HL-60 (cell line): ENCODE data around the gene AQP2.

Experiments
- DNase-seq, 2 experiments: peaks; one replicate each; pipeline ENCODE4 v3.0.0-alpha.2; 2010 to 2020; ENCODE audit warnings: low read depth in 1 of 2, low spot score in 1 of 2
- H3K27ac ChIP-seq: fragments of 250-450 bp; sonication (Bioruptor Pico); replicated peaks from 2 replicates; pipeline ENCODE4 v1.5.1; 2020; ENCODE audit warnings: mild to moderate bottlenecking, moderate library complexity
- H3K27me3 ChIP-seq: fragments of 250-450 bp; sonication (Bioruptor Pico); 2 replicates; pipeline ENCODE4 v1.5.1; 2021; ENCODE audit warnings: mild to moderate bottlenecking, moderate library complexity; ENCODE audit not compliant: insufficient read depth, poor library complexity, severe bottlenecking
- H3K4me3 ChIP-seq: replicated peaks from 2 replicates; pipeline ENCODE4 v1.5.1; 2011; ENCODE audit warnings: mild to moderate bottlenecking, control low read depth, low read length; ENCODE audit not compliant: insufficient read depth
- CTCF ChIP-seq: IDR thresholded peaks from one replicate; pipeline ENCODE4 v1.5.1; 2011; ENCODE audit warnings: low read length, control low read depth, inconsistent platforms; ENCODE audit not compliant: insufficient read depth
- GABPA ChIP-seq: IDR thresholded peaks from 2 replicates; pipeline ENCODE4 v1.6.1; 2012; ENCODE audit warnings: low read depth
- POLR2AphosphoS5 ChIP-seq: IDR thresholded peaks from 2 replicates; pipeline ENCODE4 v1.6.1; 2012; ENCODE audit warnings: low read depth
- REST ChIP-seq: IDR thresholded peaks from 2 replicates; pipeline ENCODE4 v1.6.1; 2012; ENCODE audit warnings: low read depth; ENCODE audit not compliant: insufficient replicate concordance
- SPI1 ChIP-seq: IDR thresholded peaks from 2 replicates; pipeline ENCODE4 v1.6.1; 2012; ENCODE audit warnings: low read depth, mild to moderate bottlenecking, borderline replicate concordance

Gene AQP2

GRCh38 chr12:49957570-49957967 is 7.0 kb downstream of the AQP2 start:
- TF ChIP-seq POLR2AphosphoS5, result no peak
- no peak for TF ChIP-seq REST
- no peak for TF ChIP-seq CTCF
- TF ChIP-seq SPI1, result no peak
- TF ChIP-seq GABPA, result no peak
- Histone ChIP-seq H3K27me3 (peaks cover 74% of the 10 kb centered on the region), H3K4me3 (no peak overlapping the region), H3K27ac (no peak overlapping the region)
- DNase-seq, result no peak

- no peak overlapping the region for H3K27ac ChIP-seq
- no peak overlapping the region for H3K4me3 ChIP-seq
- DNase-seq, result peak in 1 of 2 experiments; percentile 22
- H3K27me3 ChIP-seq, result peaks cover 71% of the 10 kb centered on the region
- no peak for TF ChIP-seq REST
- TF ChIP-seq SPI1, result 0 out of 2 replicates have a peak, but pooled peaks have one; percentile 6
Observed at GRCh38 chr12:49959685-49960473, 9.3 kb downstream of the AQP2 start.

- no peak overlapping the region for H3K4me3 ChIP-seq
- no peak for DNase-seq
- TF ChIP-seq CTCF (no peak), SPI1 (no peak), REST (no peak)
- H3K27ac ChIP-seq, result no peak overlapping the region
- peaks cover 66% of the 10 kb centered on the region for H3K27me3 ChIP-seq
Observed at GRCh38 chr12:49960474-49961110, 10.1 kb downstream of the AQP2 start.
